GM23338 (cell line): ENCODE measurements around the gene ADPRH. TPM values are rescaled to one million over a fixed set of nuclear protein-coding genes. Genes with fewer than 3 reads are reported as not detected.

ENCODE experiments used
- ATAC-seq: fragments of 200-7000 bp; cut with Tn5 transposase; 3 replicates; pipeline ENCODE4 v1.9.1; 2020
- DNase-seq: peaks from one replicate; pipeline ENCODE4 v3.0.0-alpha.2; 2015; ENCODE audit warnings: low spot score
- H2AFZ ChIP-seq: fragments of 200-600 bp; sonication (generic); 2 replicates; pipeline ENCODE4 v1.8.0; 2016; ENCODE audit warnings: antibody characterized with exemption, mild to moderate bottlenecking, moderate library complexity
- H3F3A ChIP-seq: fragments of 200-600 bp; sonication (generic); replicated peaks from 2 replicates; pipeline ENCODE4 v1.8.0; 2017; ENCODE audit warnings: antibody characterized with exemption, mixed run types, low read depth
- H3K27ac ChIP-seq: fragments of 200-600 bp; sonication (generic); 2 replicates; pipeline ENCODE4 v1.6.1; 2016; ENCODE audit warnings: low read depth
- H3K27me3 ChIP-seq: fragments of 200-600 bp; sonication (generic); 2 replicates; pipeline ENCODE4 v1.8.0; 2016; ENCODE audit warnings: mild to moderate bottlenecking, mixed run types, moderate library complexity; ENCODE audit not compliant: insufficient read depth
- H3K36me3 ChIP-seq: fragments of 200-600 bp; sonication (generic); 2 replicates; pipeline ENCODE4 v1.8.0; 2016; ENCODE audit warnings: mild to moderate bottlenecking; ENCODE audit not compliant: insufficient read depth
- H3K4me1 ChIP-seq: fragments of 200-600 bp; sonication (generic); 2 replicates; pipeline ENCODE4 v1.8.0; 2016; ENCODE audit warnings: mild to moderate bottlenecking, moderate library complexity; ENCODE audit not compliant: insufficient read depth
- H3K4me2 ChIP-seq: fragments of 200-600 bp; sonication (generic); 2 replicates; pipeline ENCODE4 v1.7.1; 2017; ENCODE audit warnings: mixed run types
- H3K4me3 ChIP-seq: fragments of 200-600 bp; sonication (generic); 2 replicates; pipeline ENCODE4 v1.6.1; 2016; ENCODE audit warnings: mixed run types
- H3K79me2 ChIP-seq: fragments of 200-600 bp; sonication (generic); replicated peaks from 2 replicates; pipeline ENCODE4 v1.8.0; 2017; ENCODE audit warnings: mild to moderate bottlenecking; ENCODE audit not compliant: insufficient read depth
- H3K9me2 ChIP-seq: fragments of 200-600 bp; sonication (generic); 2 replicates; pipeline ENCODE4 v1.8.0; 2017; ENCODE audit not compliant: insufficient read depth
- H4K20me1 ChIP-seq: fragments of 200-600 bp; sonication (generic); replicated peaks from 2 replicates; pipeline ENCODE4 v1.8.0; 2017; ENCODE audit warnings: mild to moderate bottlenecking; ENCODE audit not compliant: insufficient read depth
- H3K27ac Mint-ChIP-seq: 2 replicates; pipeline ENCODE4 v1.8.0; 2020; ENCODE audit warnings: inconsistent platforms, mild to moderate bottlenecking, moderate library complexity, mixed read lengths
- H3K27me3 Mint-ChIP-seq: 3 replicates; pipeline ENCODE4 v1.8.0; 2022; ENCODE audit warnings: low read depth, mild to moderate bottlenecking, moderate library complexity, mixed read lengths, inconsistent platforms; ENCODE audit not compliant: insufficient read depth, poor library complexity
- H3K36me3 Mint-ChIP-seq: 3 replicates; pipeline ENCODE4 v1.8.0; 2021; ENCODE audit warnings: low read depth, mild to moderate bottlenecking, inconsistent platforms, moderate library complexity, mixed read lengths
- H3K4me1 Mint-ChIP-seq: 3 replicates; pipeline ENCODE4 v1.8.0; 2020; ENCODE audit warnings: mild to moderate bottlenecking, inconsistent platforms, mixed read lengths
- H3K4me3 Mint-ChIP-seq: 3 replicates; pipeline ENCODE4 v1.8.0; 2021; ENCODE audit warnings: moderate library complexity, mild to moderate bottlenecking, inconsistent platforms, mixed read lengths
- H3K9me3 Mint-ChIP-seq: 3 replicates; pipeline ENCODE4 v1.8.0; 2020; ENCODE audit warnings: moderate library complexity, mild to moderate bottlenecking, inconsistent platforms, mixed read lengths
- CREB1 ChIP-seq: fragments of 250-450 bp; sonication (Bioruptor Pico); IDR thresholded peaks from 2 replicates; pipeline ENCODE4 v1.5.0; 2020; ENCODE audit warnings: low read depth, mild to moderate bottlenecking, moderate library complexity
- CTCF ChIP-seq, 2 experiments: fragments of 200-600 bp in 1 of 2; sonication (generic) in 1 of 2; conservative IDR thresholded peaks; 2 replicates each; pipeline versions ENCODE4 v1.5.1 to v1.6.1; 2016 to 2017; ENCODE audit warnings: antibody characterized with exemption in 2 of 2, low read depth in 2 of 2, mild to moderate bottlenecking in 2 of 2, moderate library complexity in 1 of 2
- ETS1 ChIP-seq: IDR thresholded peaks from 2 replicates; pipeline ENCODE4 v1.6.1; 2016; ENCODE audit warnings: antibody characterized with exemption
- EZH2phosphoT487 ChIP-seq: fragments of 200-600 bp; sonication (generic); IDR thresholded peaks from one replicate; pipeline ENCODE4 v1.8.1; 2018; ENCODE audit warnings: antibody characterized with exemption; ENCODE audit not compliant: unreplicated experiment
- JUNB ChIP-seq: IDR thresholded peaks from one replicate; pipeline ENCODE4 v1.6.1; 2016; ENCODE audit warnings: antibody characterized with exemption; ENCODE audit not compliant: unreplicated experiment
- NANOG ChIP-seq: IDR thresholded peaks from 2 replicates; pipeline ENCODE4 v1.6.1; 2016; ENCODE audit warnings: antibody characterized with exemption, borderline replicate concordance
- REST ChIP-seq: IDR thresholded peaks from one replicate; pipeline ENCODE4 v1.6.1; 2018; ENCODE audit warnings: antibody characterized with exemption; ENCODE audit not compliant: unreplicated experiment
- ZNF462 ChIP-seq: fragments of 250-450 bp; sonication (Bioruptor Pico); IDR thresholded peaks from 2 replicates; pipeline ENCODE4 v1.5.0; 2020; ENCODE audit warnings: mild to moderate bottlenecking, moderate library complexity
- polyA plus RNA-seq: library from polyadenylated mRNA; unstranded; fragments of >200 nt; fragmentation: Nextera tagmentation; extraction: Ambion mirVana; gene quantifications from 2 replicates; pipeline ENCODE4 v1.2.1, GENCODE V29; 2016
- total RNA-seq: library from RNA; depleted of rRNA; stranded (reverse); fragments of >200 nt; shearing (Covaris generic); gene quantifications from 2 replicates; pipeline ENCODE4 v1.2.3, GENCODE V29; 2014

ADPRH gene
- total and polyA plus RNA-seq, 2 experiments from 2014 or later = 1.2 to 3.4 TPM

GRCh38 chr3:119636891-119637611 is 57.8 kb downstream of the ADPRH start (continued):
- no peak for TF ChIP-seq NANOG
- TF ChIP-seq ZNF462 = no peak
- TF ChIP-seq CREB1 (CRISPR knock-in tag) = no peak

GRCh38 chr3:119637679-119638477 is 58.6 kb downstream of the ADPRH start:
- no peak for ATAC-seq
- no peaks in the 10 kb centered on the region for H3K4me1 Mint-ChIP-seq
- no peak overlapping the region for H3K4me3 Mint-ChIP-seq
- Histone ChIP-seq H3K79me2 (no peaks in the 10 kb centered on the region), H3K9me2 (no peaks in the 10 kb centered on the region; the same call in 1 of the 2 replicates), H3K4me2 (no peak overlapping the region), H3F3A (no peaks in the 10 kb centered on the region), H3K36me3 (no peaks in the 10 kb centered on the region), H3K27ac (no peak overlapping the region), H2AFZ (no peak overlapping the region; the same call in 1 of the 2 replicates), H3K27me3 (no peaks in the 10 kb centered on the region), H4K20me1 (no peaks in the 10 kb centered on the region), H3K4me1 (no peaks in the 10 kb centered on the region), H3K4me3 (no peak overlapping the region)
- TF ChIP-seq JUNB = no peak
- no peak for TF ChIP-seq CTCF (conservative IDR thresholded peaks at IDR 0.05; ENCODE audit: low read depth in 2 of 2)
- no peak for TF ChIP-seq NANOG
- TF ChIP-seq EZH2phosphoT487 = no peak
- no peak for TF ChIP-seq ETS1
- no peak for TF ChIP-seq CREB1 (CRISPR knock-in tag)
- no peak for TF ChIP-seq REST
- peaks cover 2% of the 10 kb centered on the region for H3K27me3 Mint-ChIP-seq
- H3K27ac Mint-ChIP-seq = no peak overlapping the region
- no peak for DNase-seq
- no peaks in the 10 kb centered on the region for H3K36me3 Mint-ChIP-seq
- H3K9me3 Mint-ChIP-seq = no peaks in the 10 kb centered on the region
